GM18867 (cell line): ENCODE data around the gene BCS1L.
"Not testable (repeated sequence)": the region's sequence is repeated elsewhere in the genome, so short reads cannot be mapped to it uniquely, and the experiment has no call there.

Experiments
- ATAC-seq: cut with Tn5 transposase; IDR thresholded peaks from one replicate; pipeline ENCODE4 v1.9.1; 2021; ENCODE audit warnings: mild to moderate bottlenecking, moderate library complexity; ENCODE audit not compliant: unreplicated experiment

BCS1L gene

GRCh38 chr2:218659988-218660358 lies 490 bp downstream of the BCS1L start:
- no peak for ATAC-seq

GRCh38 chr2:218662377-218662776 lies 2.9 kb downstream of the BCS1L start:
- ATAC-seq, result no peak

DNA sequence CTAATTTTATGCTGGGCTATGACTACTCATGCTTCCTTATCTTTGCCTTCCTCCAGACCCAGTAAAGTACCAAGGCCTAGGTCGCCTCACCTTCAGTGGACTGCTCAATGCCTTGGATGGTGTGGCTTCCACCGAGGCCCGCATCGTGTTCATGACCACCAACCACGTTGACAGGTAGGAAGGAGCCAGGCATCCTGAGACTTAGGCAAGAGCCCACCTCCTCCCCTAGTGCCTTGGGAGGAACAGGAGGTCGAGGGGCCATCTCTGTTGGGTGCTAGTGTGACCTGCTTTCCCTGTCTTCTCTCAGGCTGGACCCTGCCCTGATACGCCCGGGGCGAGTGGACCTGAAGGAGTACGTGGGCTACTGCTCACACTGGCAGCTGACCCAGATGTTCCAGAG lies 3.3 kb downstream of the BCS1L start:
- ATAC-seq, result no peak

GRCh38 chr2:218663901-218664300 lies 4.4 kb downstream of the BCS1L start:
- no peak for ATAC-seq

GRCh38 chr2:218664653-218665052 lies 5.2 kb downstream of the BCS1L start:
- no peak for ATAC-seq

- no peak for ATAC-seq
Observed at GRCh38 chr2:218671097-218671653, 11.7 kb downstream of the BCS1L start.

DNA sequence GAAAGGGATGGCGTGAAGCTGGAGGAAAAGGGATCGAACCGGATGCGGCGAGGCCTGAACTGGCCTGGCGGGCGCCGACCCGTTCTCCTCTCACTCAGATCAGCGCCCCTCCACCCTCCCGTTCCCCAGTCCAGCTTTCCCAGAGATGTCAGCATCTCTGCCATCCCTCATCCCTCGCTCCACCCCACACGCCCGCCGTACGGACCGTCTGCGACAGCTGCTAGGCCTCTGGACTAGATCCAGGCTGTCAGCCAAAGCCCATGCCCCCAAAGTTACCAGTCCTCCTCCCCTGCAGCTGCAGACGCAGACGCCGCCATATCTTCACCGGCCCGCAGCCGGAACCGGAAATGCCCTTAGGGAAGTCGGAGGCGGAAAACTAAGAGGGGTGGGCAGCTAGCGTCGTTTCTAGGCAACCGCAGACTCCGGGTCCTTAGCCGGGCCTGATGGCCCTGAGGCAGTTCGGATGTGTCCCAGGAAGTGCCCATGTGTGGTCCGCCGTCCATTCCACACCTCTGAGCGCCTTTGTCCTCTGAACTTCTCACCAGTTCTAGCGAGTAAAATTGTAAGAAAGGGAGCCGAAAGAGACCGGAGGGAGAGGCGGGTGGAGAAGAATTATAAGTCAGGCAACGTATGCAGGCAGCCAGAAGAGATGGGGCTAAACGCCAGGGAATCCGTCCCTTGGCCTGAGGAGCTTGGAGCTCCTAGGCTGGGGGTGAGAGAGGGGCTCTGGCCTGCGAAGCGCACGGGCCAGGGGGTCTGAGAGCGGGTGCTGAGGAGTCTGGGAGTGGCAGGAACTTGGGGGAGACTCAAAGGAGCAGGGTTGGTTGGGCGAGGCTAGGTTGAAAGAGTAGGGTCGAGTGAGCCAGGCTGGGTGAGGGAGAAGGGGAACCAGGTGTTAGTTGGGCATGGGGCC lies 12.4 kb downstream of the BCS1L start, which contains the start of the genes RNF25 and STK36:
Gene RNF25 (minus strand): TSS at position 349 of the 913 bp plus-strand sequence. CDS start 32 bp downstream, at position 317.
Gene STK36 (plus strand): TSS at position 433 of the 913 bp plus-strand sequence. CDS start 744 bp downstream, outside the sequence.
- ATAC-seq, result peak; percentile 99

- ATAC-seq, result no peak
Observed at GRCh38 chr2:218679119-218679518, 19.6 kb downstream of the BCS1L start.

- no peak for ATAC-seq
Observed at GRCh38 chr2:218680061-218680460, 20.6 kb downstream of the BCS1L start.

DNA sequence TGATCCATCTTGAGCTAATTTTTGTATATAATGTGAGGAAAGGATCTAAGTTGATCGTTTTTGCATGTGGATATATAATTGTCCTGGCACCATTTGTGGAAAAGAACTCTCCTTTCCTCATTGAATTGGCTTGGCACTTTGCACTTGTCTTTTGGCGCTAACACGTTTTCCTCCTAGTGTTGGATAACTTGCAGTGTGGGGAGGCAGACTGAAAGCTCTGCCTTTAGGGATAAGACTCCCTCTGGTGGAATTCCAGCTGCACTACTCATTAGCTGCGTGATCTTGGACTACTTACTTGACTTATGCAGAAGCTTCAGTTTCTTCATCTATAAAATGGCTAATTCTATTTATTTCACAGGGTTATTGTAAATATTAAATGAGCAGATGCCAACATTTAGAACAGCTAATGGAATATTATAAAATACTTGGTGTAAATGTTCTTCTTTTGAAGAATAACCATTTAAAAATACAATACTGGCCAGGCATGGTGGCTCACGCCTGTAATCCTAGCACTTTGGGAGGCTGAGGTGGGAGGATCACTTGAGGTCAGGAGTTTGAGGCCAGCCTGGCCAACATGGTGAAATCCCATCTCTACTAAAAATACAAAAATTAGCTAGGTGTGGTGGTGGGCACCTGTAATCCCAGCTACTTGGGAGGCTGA lies 28.0 kb downstream of the BCS1L start:
- not testable (repeated sequence) for ATAC-seq

DNA sequence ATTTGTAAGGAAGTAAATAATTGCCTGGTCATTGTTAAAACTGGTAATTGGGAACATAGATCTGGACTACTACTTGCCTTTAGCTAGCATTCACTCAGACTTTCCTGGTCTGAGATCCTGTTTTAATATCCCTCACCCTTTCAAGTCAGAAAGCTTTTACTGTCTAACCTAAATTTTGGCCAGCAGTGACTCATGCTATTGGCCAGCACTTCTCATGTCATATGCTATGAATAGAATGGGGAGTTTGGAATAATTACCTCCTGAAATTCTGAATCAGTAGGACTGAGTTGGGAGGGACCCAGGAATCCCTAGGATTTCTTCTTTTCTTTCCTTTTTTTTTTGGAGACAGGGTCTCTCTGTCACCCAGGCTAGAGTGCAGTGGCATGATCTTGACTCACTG lies 31.8 kb downstream of the BCS1L start:
- no peak for ATAC-seq

GRCh38 chr2:218694405-218695145 lies 35.1 kb downstream of the BCS1L start:
- ATAC-seq, result no peak

DNA sequence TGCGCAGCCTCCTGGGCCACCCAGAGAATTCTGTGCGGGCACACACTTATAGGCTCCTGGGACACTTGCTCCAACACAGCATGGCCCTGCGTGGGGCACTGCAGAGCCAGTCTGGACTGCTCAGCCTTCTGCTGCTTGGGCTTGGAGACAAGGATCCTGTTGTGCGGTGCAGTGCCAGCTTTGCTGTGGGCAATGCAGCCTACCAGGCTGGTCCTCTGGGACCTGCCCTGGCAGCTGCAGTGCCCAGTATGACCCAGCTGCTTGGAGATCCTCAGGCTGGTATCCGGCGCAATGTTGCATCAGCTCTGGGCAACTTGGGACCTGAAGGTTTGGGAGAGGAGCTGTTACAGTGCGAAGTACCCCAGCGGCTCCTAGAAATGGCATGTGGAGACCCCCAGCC lies 39.4 kb downstream of the BCS1L start:
- no peak for ATAC-seq

- no peak for ATAC-seq
Observed at GRCh38 chr2:218701806-218702205, 42.3 kb downstream of the BCS1L start.

DNA sequence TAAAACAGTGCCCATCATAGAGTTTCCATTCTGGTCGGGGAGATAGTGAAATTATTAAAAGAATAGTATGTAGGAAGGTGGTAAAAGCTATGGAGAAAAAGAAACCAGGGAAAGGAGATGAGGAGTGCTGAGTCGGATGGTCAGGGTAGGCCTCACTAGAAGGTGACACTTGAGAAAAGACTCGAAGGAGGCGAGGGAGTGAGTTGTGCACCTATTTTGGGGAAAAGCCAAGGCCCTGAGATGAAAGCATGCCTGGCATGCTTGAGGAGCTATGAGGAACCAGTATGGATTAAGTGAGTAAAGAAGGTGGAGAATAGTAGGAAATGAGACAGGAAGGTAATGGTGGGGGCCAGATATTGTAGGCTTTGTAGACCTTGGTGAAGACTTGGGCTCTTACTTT lies 43.9 kb downstream of the BCS1L start:
- no peak for ATAC-seq

GRCh38 chr2:218708086-218708485 lies 48.6 kb downstream of the BCS1L start:
- no peak for ATAC-seq

GRCh38 chr2:218709908-218710307 lies 50.4 kb downstream of the BCS1L start:
- no peak for ATAC-seq

DNA sequence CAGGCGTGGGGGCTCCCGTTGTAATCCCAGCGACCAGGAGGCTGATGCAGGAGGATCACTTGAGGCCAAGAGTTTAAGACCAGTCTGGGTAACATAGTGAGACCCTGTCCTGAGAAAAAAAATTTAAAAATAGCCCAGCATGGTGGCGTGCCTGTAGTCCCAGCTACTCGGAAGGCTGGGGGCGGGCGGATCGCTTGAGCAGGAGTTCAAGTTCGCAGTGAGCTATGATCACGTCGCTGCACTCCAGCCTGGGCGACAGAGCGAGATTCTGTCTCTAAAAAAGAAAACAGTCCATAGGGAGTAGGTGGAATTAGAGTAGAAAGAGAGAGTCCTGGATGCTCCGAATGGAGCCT lies 50.8 kb downstream of the BCS1L start:
- ATAC-seq, result no peak

DNA sequence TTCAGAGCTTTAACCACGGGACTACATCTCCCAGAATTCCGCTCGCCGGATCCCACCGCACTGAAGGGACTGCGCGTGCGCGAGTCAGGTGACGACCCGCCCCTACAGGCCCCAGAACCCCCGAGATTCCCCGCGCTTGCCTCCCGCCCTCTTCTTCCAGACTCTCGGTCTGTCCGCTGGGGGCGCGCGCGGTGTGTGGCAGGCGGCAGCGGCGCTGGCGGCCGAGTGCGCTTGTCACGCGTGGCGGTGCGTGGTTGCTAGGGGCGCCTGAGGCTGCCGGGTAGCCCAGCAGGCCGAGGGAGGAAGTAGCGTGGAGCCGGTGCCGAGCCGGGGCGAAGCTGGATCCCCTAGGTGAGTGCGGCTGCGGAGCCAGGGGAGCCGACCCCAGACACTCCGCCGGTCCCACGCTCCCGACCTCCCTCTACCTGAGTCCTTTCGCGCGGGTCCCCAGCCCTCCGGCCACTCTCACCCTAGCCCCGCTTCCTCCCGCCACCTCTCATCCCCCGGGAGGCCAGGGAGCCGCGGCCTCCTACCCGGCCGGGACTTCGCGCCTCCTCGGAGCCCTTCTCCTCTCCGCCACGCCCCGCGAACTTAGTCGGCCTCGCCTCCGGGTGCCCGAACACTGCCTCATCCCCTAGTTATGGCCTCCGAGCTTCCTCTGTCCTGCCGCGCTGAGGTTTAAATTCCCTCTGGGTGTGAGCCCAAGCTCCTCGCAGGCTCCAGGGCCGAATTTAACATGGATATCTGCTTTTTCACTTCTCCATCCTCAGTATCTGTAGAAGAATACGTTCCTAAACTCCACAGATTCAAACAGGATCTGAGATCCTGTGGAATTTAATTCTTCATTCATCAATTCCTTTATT lies 51.4 kb downstream of the BCS1L start, which contains the start of gene TTLL4:
Gene TTLL4 (plus strand): TSS at position 149 of the 863 bp plus-strand sequence. CDS start 26,842 bp downstream, outside the sequence.
- ATAC-seq, result peak; percentile 93

GRCh38 chr2:218711550-218711929 lies 52.1 kb downstream of the BCS1L start:
- no peak for ATAC-seq
